ENCODE results near the gene CLMN. TPM values are rescaled to one million over a fixed set of nuclear protein-coding genes. Genes with fewer than 3 reads are reported as not detected.

Gene CLMN
- total and polyA plus RNA-seq, 2 donors (not counting 1 experiment from before 2014, with no cell fraction given) = 9.6 to 51.5 TPM

DNA sequence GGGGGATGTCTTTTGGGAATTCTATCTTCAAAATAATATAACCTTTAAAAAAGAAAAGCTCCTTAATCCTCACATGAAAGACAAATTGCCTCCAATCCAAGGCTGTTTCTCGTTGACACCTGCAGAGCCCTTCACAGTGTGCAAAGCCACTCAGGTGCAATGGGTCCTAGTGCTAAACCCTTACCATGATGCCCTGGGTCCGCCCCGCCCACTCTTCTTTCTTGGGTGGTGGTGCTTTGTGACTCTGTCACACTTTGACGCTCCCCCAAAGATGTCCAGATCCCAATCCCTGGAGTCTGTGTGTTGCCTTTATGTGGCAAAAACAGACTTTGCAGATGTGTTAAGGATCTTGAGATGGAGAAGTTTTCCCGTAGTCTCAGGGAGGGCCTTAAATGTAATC lies 29.7 kb downstream of the CLMN start:
- POLR2A ChIA-PET = interaction anchor here (0.5 kb wide), 1 partner anchor 25 kb away, joined by 3 read pairs; no protein-coding TSS in a partner anchor
- H3K27me3 ChIP-seq (replicated peaks in 1 of 4; ENCODE audit: control extremely low read depth in 1 of 4, control insufficient read depth in 3 of 4, insufficient read depth in 4 of 4, low read length in 3 of 4) = no peaks in the 10 kb centered on the region

DNA sequence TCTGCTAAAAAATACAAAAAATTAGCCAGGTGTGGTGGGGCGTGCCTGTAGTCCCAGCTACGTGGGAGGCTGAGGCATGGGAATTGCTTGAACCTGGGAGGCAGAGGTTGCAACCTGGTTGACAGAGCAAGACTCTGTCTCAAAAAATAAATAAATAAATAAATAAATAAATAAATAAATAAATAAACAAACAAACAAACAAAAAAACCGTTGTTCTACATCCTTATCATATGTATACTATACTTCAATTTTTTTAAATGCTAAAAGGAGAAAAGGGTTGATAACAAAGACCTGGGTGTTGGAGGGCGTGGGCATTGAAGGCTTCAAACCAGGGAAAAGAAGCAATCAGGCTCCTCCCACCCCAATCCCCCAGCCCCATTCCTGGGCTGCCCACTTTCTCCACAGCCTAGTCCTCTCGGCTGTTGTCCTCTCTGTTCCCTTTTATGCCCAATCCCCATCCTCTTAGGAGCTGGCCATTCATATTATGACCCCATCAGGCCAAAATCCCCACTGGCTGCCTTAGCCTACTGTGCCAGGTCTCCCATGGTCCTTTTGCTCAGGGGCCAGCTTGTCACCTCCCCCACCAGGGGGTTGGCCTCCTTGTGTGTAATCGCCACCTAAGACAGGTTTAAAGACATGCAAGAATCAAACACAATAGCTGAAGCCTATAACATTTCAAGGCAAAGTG lies 30.2 kb downstream of the CLMN start:
- H3K4me3 Mint-ChIP-seq = no peak overlapping the region
- no peak overlapping the region for H3K4me3 ChIP-seq (ENCODE audit: control extremely low read depth in 1 of 5, extremely low read depth in 1 of 5, insufficient read depth in 1 of 5, low read depth in 2 of 5, low read length in 4 of 5)
- no peak overlapping the region for H3K9ac ChIP-seq (ENCODE audit: low read length)
- H3K27me3 Mint-ChIP-seq = no peaks in the 10 kb centered on the region
- H3K9me3 ChIP-seq (ENCODE audit: control extremely low read depth in 1 of 3, control insufficient read depth in 2 of 3, insufficient read depth in 1 of 3, low read length in 2 of 3) = peaks cover 0 to 3% (median 0%) of the 10 kb centered on the region in 3 donors
- H3K36me3 ChIP-seq (replicated peaks in 1 of 2; ENCODE audit: control extremely low read depth in 1 of 2, control insufficient read depth in 1 of 2, extremely low read depth in 1 of 2, insufficient read depth in 2 of 2, low read length in 1 of 2) = no peaks in the 10 kb centered on the region
- H3K27me3 ChIP-seq (replicated peaks in 1 of 4; ENCODE audit: control extremely low read depth in 1 of 4, control insufficient read depth in 3 of 4, insufficient read depth in 4 of 4, low read length in 3 of 4) = no peaks in the 10 kb centered on the region
- H3K4me1 Mint-ChIP-seq = peaks cover 46% of the 10 kb centered on the region
- no peak overlapping the region for H3K4me2 ChIP-seq (replicated peaks; ENCODE audit: low read depth, low read length, poor library complexity, severe bottlenecking)
- intact Hi-C loops (cut with micrococcal nuclease) = no loop called here
- DNase-seq (no peak), ATAC-seq (ENCODE audit: low read depth) (no peak)
- no peak overlapping the region for H3K27ac ChIP-seq (ENCODE audit: low read length in 2 of 2)
- H3K9me3 Mint-ChIP-seq (ENCODE audit: insufficient read depth) = no peaks in the 10 kb centered on the region
- H3K27ac Mint-ChIP-seq = no peak overlapping the region
- no peak overlapping the region for H2AFZ ChIP-seq (ENCODE audit: insufficient read depth, low read depth, low read length, poor library complexity, severe bottlenecking)
- ChIA-PET POLR2A (no interaction called here), CTCF (no interaction called here)
- peaks cover 19% of the 10 kb centered on the region for H4K20me1 ChIP-seq (ENCODE audit: control insufficient read depth, insufficient read depth, low read length, poor library complexity, severe bottlenecking)
- H3K79me2 ChIP-seq (ENCODE audit: control insufficient read depth, insufficient read depth, low read length) = peaks cover 25% of the 10 kb centered on the region
- WGBS (ENCODE audit: insufficient coverage) = 100% methylated on average over 2 of the region's 6 CpGs
- TF ChIP-seq EZH2 (IDR thresholded peaks at IDR 0.05; ENCODE audit: borderline replicate concordance, insufficient read depth, low read depth, low read length, poor library complexity, severe bottlenecking) = no peak
- TF ChIP-seq, protein P1, sequence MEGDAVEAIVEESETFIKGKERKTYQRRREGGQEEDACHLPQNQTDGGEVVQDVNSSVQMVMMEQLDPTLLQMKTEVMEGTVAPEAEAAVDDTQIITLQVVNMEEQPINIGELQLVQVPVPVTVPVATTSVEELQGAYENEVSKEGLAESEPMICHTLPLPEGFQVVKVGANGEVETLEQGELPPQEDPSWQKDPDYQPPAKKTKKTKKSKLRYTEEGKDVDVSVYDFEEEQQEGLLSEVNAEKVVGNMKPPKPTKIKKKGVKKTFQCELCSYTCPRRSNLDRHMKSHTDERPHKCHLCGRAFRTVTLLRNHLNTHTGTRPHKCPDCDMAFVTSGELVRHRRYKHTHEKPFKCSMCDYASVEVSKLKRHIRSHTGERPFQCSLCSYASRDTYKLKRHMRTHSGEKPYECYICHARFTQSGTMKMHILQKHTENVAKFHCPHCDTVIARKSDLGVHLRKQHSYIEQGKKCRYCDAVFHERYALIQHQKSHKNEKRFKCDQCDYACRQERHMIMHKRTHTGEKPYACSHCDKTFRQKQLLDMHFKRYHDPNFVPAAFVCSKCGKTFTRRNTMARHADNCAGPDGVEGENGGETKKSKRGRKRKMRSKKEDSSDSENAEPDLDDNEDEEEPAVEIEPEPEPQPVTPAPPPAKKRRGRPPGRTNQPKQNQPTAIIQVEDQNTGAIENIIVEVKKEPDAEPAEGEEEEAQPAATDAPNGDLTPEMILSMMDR (IDR thresholded peaks at IDR 0.05) = no peak
- peaks cover 20 to 29% of the 10 kb centered on the region in 2 donors for H3K4me1 ChIP-seq (ENCODE audit: control insufficient read depth in 2 of 2, insufficient read depth in 2 of 2, low read length in 2 of 2)

More for the DNA sequence above, 29.7 kb downstream of the CLMN start:
- H3K27ac ChIP-seq (ENCODE audit: low read length in 2 of 2) = no peak overlapping the region
- Mint-ChIP-seq H3K27me3 (no peaks in the 10 kb centered on the region), H3K4me1 (peaks cover 46% of the 10 kb centered on the region), H3K9me3 (ENCODE audit: insufficient read depth) (no peaks in the 10 kb centered on the region), H3K27ac (no peak overlapping the region), H3K4me3 (no peak overlapping the region)
- CTCF ChIA-PET = no interaction called here
- peaks cover 20 to 29% of the 10 kb centered on the region in 2 donors for H3K4me1 ChIP-seq (ENCODE audit: control insufficient read depth in 2 of 2, insufficient read depth in 2 of 2, low read length in 2 of 2)
- no peak for TF ChIP-seq EZH2 (IDR thresholded peaks at IDR 0.05; ENCODE audit: borderline replicate concordance, insufficient read depth, low read depth, low read length, poor library complexity, severe bottlenecking)
- TF ChIP-seq, protein P1 (IDR thresholded peaks at IDR 0.05) = no peak
- no peak overlapping the region for H2AFZ ChIP-seq (ENCODE audit: insufficient read depth, low read depth, low read length, poor library complexity, severe bottlenecking)
- H3K9ac ChIP-seq (ENCODE audit: low read length) = no peak overlapping the region
- no peak overlapping the region for H3K4me2 ChIP-seq (replicated peaks; ENCODE audit: low read depth, low read length, poor library complexity, severe bottlenecking)
- 70% methylated on average over 4 of the region's 5 CpGs for WGBS (ENCODE audit: insufficient coverage)
- no peak for ATAC-seq (ENCODE audit: low read depth)
- no peak for DNase-seq
- H3K36me3 ChIP-seq (replicated peaks in 1 of 2; ENCODE audit: control extremely low read depth in 1 of 2, control insufficient read depth in 1 of 2, extremely low read depth in 1 of 2, insufficient read depth in 2 of 2, low read length in 1 of 2) = no peaks in the 10 kb centered on the region
- H3K79me2 ChIP-seq (ENCODE audit: control insufficient read depth, insufficient read depth, low read length) = peaks cover 23% of the 10 kb centered on the region
- H4K20me1 ChIP-seq (ENCODE audit: control insufficient read depth, insufficient read depth, low read length, poor library complexity, severe bottlenecking) = peaks cover 19% of the 10 kb centered on the region
- intact Hi-C loops (cut with micrococcal nuclease) = no loop called here
- no peak overlapping the region for H3K4me3 ChIP-seq (ENCODE audit: control extremely low read depth in 1 of 5, extremely low read depth in 1 of 5, insufficient read depth in 1 of 5, low read depth in 2 of 5, low read length in 4 of 5)
- H3K9me3 ChIP-seq (ENCODE audit: control extremely low read depth in 1 of 3, control insufficient read depth in 2 of 3, insufficient read depth in 1 of 3, low read length in 2 of 3) = peaks cover 0 to 8% (median 0%) of the 10 kb centered on the region in 3 donors
